ENCODE measurements around the gene EFTUD2. TPM values are rescaled to one million over a fixed set of nuclear protein-coding genes. Genes with fewer than 3 reads are reported as not detected.

Gene EFTUD2
- total RNA-seq, 2 experiments from 2014 or later: 73.5 to 148 TPM

DNA sequence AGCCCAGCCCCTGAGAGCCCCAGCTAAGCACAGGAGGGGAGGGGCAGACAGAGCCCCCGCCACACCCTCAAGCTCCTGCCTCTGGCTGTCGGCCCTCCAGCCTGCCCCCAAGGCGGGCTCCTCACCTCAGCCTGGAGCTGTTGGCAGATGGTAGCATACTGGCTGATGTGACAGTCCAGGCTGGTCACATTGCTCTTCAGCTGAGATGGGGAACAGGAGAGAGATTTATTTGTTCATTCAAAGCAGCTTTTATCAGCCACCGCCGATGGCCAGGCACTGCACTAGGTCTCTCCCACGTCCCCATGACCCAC lies 33.5 kb upstream of the EFTUD2 start:
- Histone ChIP-seq H3K4me3 (ENCODE audit: low read depth, low read length, poor library complexity, severe bottlenecking) (no peak overlapping the region), H3K79me2 (ENCODE audit: insufficient read depth, low read depth, low read length) (peaks cover 14% of the 10 kb centered on the region), H3K9me2 (ENCODE audit: insufficient read depth, low read length) (no peaks in the 10 kb centered on the region), H2AFZ (ENCODE audit: low read length) (no peak overlapping the region), H3K4me1 (ENCODE audit: insufficient read depth, low read length, poor library complexity, severe bottlenecking) (no peaks in the 10 kb centered on the region), H4K20me1 (ENCODE audit: insufficient read depth, low read length) (peaks cover 6% of the 10 kb centered on the region; the same call in 1 of the 2 replicates), H3K9me3 (ENCODE audit: low read length) (no peaks in the 10 kb centered on the region), H3K27ac (ENCODE audit: low read depth, low read length, poor library complexity, severe bottlenecking) (no peak overlapping the region), H3K4me2 (ENCODE audit: low read length) (no peak overlapping the region), H3K36me3 (ENCODE audit: insufficient read depth, low read length) (peaks cover 96% of the 10 kb centered on the region)
- DNase-seq (ENCODE audit: low spot score): no peak
- CTCF ChIA-PET (ENCODE audit: unreplicated experiment): interaction anchor here (0.6 kb wide), 1 partner anchor 19 kb away, joined by 3 read pairs; no protein-coding TSS in a partner anchor
- intact Hi-C loops (cut with micrococcal nuclease; ENCODE audit: unreplicated experiment): no loop called here
- BruUV-seq (replicated peaks): no TSS peak
- POLR2A ChIA-PET: no interaction called here
- TF ChIP-seq EZH2phosphoT487 (IDR thresholded peaks at IDR 0.05; ENCODE audit: borderline replicate concordance, low read depth, low read length) (no peak), CTCF (conservative IDR thresholded peaks at IDR 0.05; ENCODE audit: low read length) (no peak)

DNA sequence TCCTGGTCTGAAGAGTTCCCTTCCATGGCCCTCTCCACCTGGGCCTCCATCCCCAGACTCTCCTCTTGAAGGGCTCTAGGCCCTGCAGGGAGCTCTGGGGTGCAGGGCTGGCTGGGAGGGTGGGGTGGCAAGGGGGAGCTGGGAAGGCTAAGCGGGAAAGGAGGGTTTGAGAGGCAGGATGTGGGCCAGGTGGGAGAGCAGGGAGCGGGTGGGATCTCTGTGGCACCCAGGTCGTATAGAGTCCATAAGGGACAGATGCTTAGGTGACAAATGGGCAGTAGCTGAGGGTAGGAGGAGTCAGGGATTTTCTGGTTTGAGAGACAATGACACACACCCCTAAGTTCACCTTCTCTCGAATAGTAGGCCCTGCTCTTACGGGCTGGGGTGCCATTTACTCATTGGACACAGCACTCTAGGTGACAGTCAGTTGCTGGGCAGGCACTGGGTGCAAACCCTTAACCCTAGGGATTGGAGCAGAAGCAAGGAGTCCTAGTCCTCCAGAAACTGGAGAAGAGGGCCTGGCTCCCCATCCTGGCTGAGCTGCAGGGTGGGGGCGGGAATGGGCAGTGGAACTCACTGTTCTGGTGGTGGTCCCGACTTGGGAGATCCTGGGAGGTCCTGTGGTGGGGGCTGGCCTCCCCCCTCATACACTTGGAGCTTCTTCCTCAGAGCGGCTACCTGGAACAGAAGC lies 33.0 kb upstream of the EFTUD2 start:
- H4K20me1 ChIP-seq (ENCODE audit: insufficient read depth, low read length): peaks cover 4% of the 10 kb centered on the region; the same call in 1 of the 2 replicates
- H3K9me2 ChIP-seq (ENCODE audit: insufficient read depth, low read length): no peaks in the 10 kb centered on the region
- peaks cover 96% of the 10 kb centered on the region for H3K36me3 ChIP-seq (ENCODE audit: insufficient read depth, low read length)
- no peak for DNase-seq (ENCODE audit: low spot score)
- intact Hi-C loops (cut with micrococcal nuclease; ENCODE audit: unreplicated experiment): no loop called here
- H2AFZ ChIP-seq (ENCODE audit: low read length): no peak overlapping the region
- H3K4me3 ChIP-seq (ENCODE audit: low read depth, low read length, poor library complexity, severe bottlenecking): no peak overlapping the region
- POLR2A ChIA-PET: interaction anchor here (0.6 kb wide), 1 partner anchor 23 kb away, joined by 5 read pairs; no protein-coding TSS in a partner anchor
- CTCF ChIA-PET (ENCODE audit: unreplicated experiment): interaction anchor here (0.6 kb wide), 1 partner anchor 18 kb away, joined by 3 read pairs; no protein-coding TSS in a partner anchor
- no peak overlapping the region for H3K27ac ChIP-seq (ENCODE audit: low read depth, low read length, poor library complexity, severe bottlenecking)
- no peaks in the 10 kb centered on the region for H3K9me3 ChIP-seq (ENCODE audit: low read length)
- H3K4me1 ChIP-seq (ENCODE audit: insufficient read depth, low read length, poor library complexity, severe bottlenecking): no peaks in the 10 kb centered on the region
- H3K4me2 ChIP-seq (ENCODE audit: low read length): no peak overlapping the region
- peaks cover 9% of the 10 kb centered on the region for H3K79me2 ChIP-seq (ENCODE audit: insufficient read depth, low read depth, low read length)
- TF ChIP-seq EZH2phosphoT487 (IDR thresholded peaks at IDR 0.05; ENCODE audit: borderline replicate concordance, low read depth, low read length) (no peak), CTCF (conservative IDR thresholded peaks at IDR 0.05; ENCODE audit: low read length) (no peak)
- no TSS peak for BruUV-seq (replicated peaks)

- intact Hi-C loops (cut with micrococcal nuclease; ENCODE audit: unreplicated experiment): no loop called here
- Histone ChIP-seq H3K27ac (ENCODE audit: low read depth, low read length, poor library complexity, severe bottlenecking) (no peak overlapping the region), H3K4me3 (ENCODE audit: low read depth, low read length, poor library complexity, severe bottlenecking) (no peak overlapping the region), H4K20me1 (ENCODE audit: insufficient read depth, low read length) (no peaks in the 10 kb centered on the region), H3K4me1 (ENCODE audit: insufficient read depth, low read length, poor library complexity, severe bottlenecking) (no peaks in the 10 kb centered on the region), H2AFZ (ENCODE audit: low read length) (no peak overlapping the region), H3K4me2 (ENCODE audit: low read length) (no peak overlapping the region), H3K9me3 (ENCODE audit: low read length) (no peaks in the 10 kb centered on the region), H3K9me2 (ENCODE audit: insufficient read depth, low read length) (no peaks in the 10 kb centered on the region), H3K79me2 (ENCODE audit: insufficient read depth, low read depth, low read length) (0 out of 2 replicates have a peak, but pooled peaks cover 3% of the 10 kb centered on the region), H3K36me3 (ENCODE audit: insufficient read depth, low read length) (peaks cover 99% of the 10 kb centered on the region)
- CTCF ChIA-PET (ENCODE audit: unreplicated experiment): no interaction called here
- DNase-seq (ENCODE audit: low spot score): no peak
- BruUV-seq (replicated peaks): no TSS peak
- POLR2A ChIA-PET: interaction anchor here (0.6 kb wide), 2 partner anchors 23 to 223 kb away, joined by 5 read pairs; no protein-coding TSS in a partner anchor
- TF ChIP-seq CTCF (conservative IDR thresholded peaks at IDR 0.05; ENCODE audit: low read length) (no peak), EZH2phosphoT487 (IDR thresholded peaks at IDR 0.05; ENCODE audit: borderline replicate concordance, low read depth, low read length) (no peak)
These were observed 32.1 kb upstream of the EFTUD2 start for GRCh38 chr17:44931376-44931775.

All from OCI-LY7 (cell line).